ENCODE measurements around the gene SP2.

The SP2 gene

DNA sequence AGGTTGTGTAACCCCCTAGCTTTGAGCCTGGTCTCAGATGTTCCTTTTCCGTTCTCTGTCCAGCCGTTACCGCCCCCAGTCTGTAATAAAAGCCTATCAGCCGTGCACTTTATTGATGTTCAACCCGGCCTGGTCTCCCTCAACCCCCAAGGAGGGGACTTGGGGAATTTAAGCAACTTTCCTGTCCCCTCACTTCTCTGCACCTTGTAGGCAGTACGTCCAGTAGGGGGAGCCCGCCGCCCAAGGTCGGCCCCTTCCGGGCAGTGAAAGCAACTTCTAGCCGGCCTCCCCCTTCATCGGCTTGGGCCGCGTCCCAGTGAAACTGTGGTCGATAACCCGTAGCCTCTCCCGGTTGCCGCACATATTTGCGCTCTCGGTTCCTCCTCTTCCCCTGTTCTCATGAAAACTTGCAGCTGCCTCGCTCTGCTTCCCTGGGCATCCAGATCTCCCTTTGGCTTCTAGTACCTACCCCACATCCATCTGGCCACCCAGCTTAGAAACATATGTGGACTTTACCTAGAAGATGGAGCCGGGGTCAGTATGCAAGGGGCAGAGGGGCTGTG lies 53.2 kb downstream of the SP2 start:
- peak; percentile 81 for DNase-seq (ENCODE audit: low spot score)

DNA sequence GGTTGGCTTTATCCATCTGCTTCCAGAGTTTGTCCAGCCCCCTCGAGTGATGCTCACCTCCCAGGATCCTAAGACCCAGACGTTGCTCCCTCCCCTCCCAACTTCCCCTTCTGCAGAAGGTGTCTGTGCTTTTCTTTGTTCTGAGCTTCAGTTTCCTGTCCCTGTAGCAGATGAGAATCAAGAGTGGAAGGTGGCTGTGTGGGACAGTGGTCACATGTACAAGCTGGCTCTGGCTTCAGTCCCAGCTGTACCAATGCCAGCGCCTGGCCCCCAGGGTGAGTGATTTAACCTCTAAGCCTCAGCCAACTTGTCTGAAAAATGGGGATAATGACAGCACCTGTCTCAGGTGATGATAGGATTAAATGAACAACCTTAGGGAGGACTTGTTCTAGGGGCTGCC lies 53.9 kb downstream of the SP2 start:
- no peak for DNase-seq (ENCODE audit: low spot score)

- no peak for DNase-seq (ENCODE audit: low spot score)
These were observed 54.4 kb downstream of the SP2 start for GRCh38 chr17:47950448-47950847.

GRCh38 chr17:47952171-47953021 lies 56.4 kb downstream of the SP2 start:
- no peak for DNase-seq (ENCODE audit: low spot score)

DNA sequence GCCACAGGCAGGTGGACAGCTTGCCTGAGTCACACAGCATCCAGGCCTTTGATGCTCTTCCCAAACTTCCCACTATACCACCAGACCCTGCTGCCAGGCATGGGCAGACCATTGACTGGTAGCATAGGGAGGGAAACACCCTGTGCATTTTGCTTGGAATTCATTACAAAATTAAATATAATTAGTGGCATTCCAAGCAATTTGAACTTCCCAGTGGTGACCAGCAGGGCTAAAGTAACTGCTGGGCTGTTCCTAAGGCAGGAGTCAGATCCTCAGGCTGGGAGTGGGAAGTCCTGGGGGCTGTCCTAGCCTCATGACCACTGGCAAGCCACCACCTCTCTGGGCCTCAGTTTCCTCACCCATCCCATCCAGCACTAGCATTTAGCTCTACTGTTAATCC lies 57.9 kb downstream of the SP2 start:
- no peak for DNase-seq (ENCODE audit: low spot score)

GRCh38 chr17:47955497-47956461 lies 59.7 kb downstream of the SP2 start:
- no peak for DNase-seq (ENCODE audit: low spot score)

DNA sequence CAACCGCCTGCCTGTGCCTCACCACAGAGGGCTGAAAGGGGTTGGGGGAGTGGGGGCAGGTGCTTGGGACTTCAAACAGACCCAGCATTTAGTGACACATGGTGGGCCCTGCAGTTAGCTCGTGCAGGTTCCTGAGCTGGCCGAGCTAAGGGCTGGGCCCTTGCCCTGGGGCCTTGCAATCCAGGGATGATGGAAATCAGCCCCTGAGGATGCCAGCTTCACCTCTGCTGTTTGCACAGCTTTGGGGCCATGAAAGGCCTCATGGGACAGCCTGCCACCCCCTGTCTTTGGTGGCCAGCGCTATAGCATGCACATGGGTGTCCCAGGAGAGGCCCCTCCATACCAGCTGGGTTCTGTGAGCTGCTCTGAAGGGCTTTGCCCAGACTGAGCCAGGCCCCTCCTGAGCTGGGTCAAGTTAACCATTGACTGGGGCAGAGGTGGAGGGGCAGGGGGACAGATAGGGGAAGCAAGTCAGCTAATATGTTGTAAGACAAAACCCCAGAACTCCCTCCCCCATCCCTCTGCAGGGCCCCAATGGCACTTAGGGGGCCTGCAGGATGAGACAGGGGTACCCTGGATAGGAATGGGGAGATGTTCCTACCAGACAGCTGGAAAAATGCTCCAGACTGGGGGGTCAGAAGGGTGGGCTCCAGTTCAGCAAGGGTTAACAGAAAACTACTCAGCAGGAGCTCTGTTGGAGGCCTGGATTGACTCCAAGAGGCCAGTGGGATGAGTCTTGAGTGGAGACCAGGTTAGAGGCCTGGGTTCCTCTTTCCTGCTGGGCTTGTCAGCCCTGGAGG lies 61.0 kb downstream of the SP2 start:
- no peak for DNase-seq (ENCODE audit: low spot score)

DNA sequence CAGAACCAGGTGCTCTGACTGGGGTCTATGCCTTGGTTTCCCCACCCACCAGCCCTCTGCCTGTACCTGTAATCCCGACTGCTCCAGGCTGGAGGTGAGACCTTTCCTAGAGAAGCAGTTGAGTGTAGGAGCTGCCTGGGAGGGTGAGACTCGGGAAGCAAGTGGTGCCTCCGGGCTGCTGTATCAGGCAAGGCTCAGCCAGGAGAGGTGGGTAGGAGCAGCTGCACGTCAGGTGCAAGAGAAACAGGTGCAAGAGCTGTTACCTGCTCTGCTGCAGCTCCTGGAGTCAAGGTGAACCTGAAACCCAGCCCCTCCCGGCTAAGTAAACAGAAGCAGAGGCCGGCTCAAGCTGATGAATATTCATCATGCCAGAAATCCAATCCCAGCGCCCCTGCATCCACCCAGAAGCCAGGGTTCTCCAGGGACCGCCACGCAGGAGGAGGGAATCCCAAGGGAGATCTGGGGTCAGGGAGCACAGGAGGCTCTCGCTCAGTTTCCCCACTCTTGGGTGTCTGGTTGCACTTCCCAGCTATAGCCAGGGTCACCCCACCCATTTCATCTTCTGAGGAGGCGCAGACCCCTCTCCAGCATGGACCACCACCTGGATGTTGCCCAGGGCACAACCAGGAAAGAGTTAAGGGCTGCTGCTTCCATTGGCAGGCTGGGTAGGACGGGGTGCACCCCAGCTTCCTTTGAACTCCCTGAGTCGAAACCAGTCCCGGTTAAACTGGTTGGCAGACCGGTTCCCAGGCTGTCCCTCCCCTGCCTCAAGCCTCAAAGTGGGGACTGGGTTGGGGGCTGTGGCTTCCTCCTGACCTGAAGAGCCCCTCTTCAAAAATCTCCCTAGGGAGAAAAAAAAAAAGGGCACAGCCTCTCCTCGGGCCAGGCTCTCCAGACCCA lies 61.8 kb downstream of the SP2 start, which contains the start of gene PRR15L:
PRR15L (minus strand) TSS at position 293 of the 900 bp plus-strand sequence. CDS start 4,649 bp downstream, outside the sequence.
- peak; percentile 39 for DNase-seq (ENCODE audit: low spot score)

DNA sequence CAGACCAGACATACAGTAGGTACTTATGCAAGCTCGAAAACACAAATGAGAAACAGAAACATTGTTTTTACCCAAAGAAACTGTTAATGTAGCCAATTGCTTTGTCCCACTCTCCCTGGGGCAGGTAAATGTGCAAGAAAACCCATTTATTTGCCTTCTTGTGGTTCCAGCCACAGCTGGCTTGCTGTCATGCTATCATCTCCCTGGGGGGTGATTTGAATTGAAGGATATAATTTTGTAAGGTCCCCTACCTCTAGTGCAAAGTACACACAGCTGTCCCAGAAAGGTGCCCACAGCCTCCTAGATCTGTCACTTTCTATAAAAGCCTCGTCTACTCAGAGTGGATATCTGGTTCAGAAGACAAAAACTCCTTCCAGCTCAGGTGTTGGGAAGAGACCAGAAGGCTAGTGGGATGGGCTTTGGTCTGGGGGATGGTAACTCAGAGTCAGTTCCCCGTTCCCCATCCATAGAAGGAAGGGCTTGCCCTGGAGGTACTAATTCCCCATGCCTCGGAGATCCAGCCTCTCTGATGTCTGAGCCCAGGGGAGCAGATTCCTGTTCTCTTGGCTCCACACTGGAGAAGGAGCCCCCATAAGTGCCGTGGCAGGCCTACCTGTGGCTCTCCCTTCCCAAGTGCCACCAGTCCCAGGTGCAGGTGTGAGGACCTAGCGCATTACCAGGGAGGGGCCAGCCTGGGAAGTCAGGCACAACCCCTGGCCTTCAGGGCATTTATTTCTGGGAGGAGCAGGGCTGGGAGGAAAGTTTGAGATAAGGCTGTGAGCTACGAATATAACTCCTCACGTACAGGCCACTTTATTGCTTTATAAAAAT lies 64.0 kb downstream of the SP2 start:
- DNase-seq (ENCODE audit: low spot score) = no peak

DNA sequence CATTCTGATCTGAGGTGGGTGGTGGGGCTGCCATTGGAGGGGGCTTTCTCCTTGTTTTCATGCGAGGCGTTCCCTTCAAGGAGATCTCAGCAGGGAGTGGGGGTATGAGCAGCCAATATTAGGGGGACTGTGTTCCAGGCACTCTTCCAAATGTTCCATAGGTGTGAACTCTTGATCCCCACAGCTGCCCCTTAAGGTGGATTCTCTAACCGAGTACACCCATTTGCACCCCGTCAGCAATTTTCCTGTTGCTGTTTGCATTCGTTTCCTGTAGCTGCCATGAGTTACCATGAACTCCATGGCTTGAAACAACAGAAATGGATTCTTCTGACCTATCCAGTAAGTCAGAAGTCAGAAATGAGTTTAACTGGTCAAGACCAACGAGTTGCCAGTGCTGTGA lies 65.4 kb downstream of the SP2 start:
- DNase-seq (ENCODE audit: low spot score) = no peak

GRCh38 chr17:47962901-47963300 lies 66.9 kb downstream of the SP2 start:
- DNase-seq (ENCODE audit: low spot score) = no peak

- no peak for DNase-seq (ENCODE audit: low spot score)
These were observed 68.8 kb downstream of the SP2 start for GRCh38 chr17:47964856-47965255.

GRCh38 chr17:47966079-47966519 lies 70.1 kb downstream of the SP2 start:
- peak; percentile 75 for DNase-seq (ENCODE audit: low spot score)

GRCh38 chr17:47967607-47968252 lies 71.7 kb downstream of the SP2 start:
- no peak for DNase-seq (ENCODE audit: low spot score)

- no peak for DNase-seq (ENCODE audit: low spot score)
These were observed 72.8 kb downstream of the SP2 start for GRCh38 chr17:47968836-47969235.

DNA sequence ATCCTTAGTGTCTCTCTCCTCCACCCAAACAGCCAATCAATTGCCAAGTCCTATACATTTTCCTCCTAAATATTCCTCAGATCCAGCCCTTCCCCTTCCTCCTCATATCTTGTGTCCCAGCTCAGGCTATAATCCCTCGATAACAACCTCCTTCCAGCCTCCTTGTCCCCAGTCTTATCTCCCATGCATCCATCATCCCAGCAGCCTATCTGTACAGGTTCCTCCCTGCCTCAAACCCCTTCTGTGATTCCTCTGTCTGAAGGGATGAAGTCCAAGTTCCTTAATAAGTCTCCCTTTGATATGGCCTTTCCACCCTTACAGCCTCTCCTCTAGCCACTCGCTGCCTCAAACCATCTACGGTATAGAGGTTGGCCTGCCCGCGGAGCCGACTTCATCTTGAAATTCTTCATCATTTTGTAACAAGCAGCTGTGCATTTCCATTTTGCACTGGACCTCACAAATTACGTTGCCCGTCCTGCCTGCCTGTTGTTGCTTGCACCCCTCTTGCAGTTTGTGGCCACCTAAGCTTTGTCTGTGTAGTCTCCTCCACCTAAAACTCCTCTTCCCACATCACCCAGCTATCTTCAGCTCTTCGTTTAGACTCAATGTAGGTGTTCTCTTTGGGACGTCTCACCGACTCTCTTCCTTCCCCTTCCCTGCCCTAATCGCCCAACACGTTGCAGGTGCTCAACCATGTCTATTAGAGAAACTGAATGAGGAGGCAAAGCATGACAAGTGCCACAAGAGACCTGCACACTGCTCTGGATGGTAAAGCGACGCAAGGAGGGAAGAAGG lies 74.1 kb downstream of the SP2 start:
- no peak for DNase-seq (ENCODE audit: low spot score)

DNA sequence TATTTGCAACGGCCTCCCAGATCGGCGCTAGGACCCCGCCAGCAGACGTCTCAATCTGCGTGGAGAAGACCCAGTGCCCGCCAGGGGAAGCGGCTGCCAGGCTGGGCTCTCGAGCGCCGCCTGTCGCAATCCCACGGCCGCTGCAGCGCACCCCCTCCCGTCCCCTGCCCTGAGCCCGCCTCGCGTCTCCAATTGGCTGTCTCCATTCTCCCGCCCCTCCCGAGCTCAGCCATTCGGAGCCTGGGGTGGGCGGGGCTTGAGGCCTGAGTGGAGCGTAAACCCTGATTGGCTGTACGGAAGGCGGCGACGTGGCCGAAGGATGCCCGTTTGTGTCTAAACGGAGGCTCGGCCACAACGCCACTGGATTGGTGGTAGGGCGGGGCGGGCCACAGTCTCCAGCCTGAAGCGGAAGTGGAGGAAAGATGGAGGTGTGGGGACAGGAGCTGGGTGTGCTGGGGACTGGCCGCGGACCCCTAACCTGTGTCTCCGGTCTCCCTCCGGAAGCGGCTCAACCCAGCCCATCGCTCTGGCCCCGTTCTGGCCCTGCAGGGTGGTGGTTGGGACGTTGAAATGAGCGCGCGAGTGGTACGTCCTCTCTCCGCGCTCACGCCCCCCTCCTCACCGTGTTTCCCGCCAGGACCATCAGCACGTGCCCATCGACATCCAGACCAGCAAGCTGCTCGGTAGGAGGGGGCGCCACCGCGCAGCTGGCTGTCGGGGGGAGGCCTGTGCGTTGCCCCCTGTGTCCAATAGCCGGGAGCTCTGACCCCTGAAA lies 74.9 kb downstream of the SP2 start, which contains the start of gene CDK5RAP3:
CDK5RAP3 (plus strand) TSS at position 389 of the 775 bp plus-strand sequence; CDS start at position 423, 34 bp downstream.
- DNase-seq (ENCODE audit: low spot score) = peak; percentile 96
